GM20431 (cell line): ENCODE data around the gene MATCAP1.

ENCODE experiments used
- in situ Hi-C: fragments of 300-500 bp; cut with MseI, MboI; formaldehyde crosslinking; loops from one replicate; pipeline ENCODE4 v1.15.0; 2020; ENCODE audit warnings: low sequenced_read_pairs; ENCODE audit not compliant: unreplicated experiment

MATCAP1 gene

DNA sequence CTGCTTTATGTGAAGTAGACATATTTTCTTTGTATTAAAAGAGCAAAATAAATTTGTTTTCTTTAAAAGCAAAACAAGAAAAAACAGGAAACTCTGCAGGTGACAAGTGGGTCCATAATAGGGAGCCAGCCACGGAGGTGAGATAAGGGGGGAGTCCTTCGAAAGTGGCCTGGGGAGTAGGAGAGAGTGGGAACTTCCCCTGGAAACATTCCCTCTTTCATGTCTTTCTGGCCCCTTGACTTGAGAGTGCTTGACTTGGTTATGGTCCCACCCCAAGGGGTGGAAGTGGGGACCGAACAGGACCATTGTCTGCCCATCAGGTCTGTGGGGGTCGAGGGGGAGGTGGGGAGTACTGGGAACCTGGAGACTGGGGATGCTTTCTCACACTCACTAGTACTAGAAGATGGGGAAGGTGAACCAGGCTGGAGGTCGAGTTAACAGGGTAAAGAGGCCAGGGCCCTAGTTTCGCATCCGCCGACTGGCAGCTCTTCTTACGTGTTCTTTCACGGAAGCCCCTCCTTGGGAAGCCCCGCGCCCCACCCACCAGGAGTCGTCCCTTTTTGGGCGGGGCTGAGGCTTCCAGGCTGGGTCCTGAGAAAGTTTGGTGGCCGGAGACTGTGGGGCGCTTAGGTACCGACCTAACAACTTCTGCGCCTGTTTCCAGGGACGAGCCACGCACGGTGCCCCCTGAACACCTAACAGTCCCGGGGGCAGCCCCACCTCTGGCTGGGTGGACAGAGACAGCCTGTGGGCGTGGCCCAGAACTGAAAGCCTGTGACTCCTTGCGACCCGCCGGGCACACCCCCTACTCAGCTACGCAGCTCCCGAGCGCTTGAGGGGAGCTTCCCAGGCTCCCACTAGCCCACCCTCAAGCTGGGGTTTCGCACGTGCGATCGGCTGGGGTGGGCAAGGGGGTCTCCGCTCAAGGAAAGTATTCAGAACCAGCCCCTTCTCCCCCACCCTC, 24.8 kb downstream of the MATCAP1 start:
- in situ Hi-C loops = no loop called here

DNA sequence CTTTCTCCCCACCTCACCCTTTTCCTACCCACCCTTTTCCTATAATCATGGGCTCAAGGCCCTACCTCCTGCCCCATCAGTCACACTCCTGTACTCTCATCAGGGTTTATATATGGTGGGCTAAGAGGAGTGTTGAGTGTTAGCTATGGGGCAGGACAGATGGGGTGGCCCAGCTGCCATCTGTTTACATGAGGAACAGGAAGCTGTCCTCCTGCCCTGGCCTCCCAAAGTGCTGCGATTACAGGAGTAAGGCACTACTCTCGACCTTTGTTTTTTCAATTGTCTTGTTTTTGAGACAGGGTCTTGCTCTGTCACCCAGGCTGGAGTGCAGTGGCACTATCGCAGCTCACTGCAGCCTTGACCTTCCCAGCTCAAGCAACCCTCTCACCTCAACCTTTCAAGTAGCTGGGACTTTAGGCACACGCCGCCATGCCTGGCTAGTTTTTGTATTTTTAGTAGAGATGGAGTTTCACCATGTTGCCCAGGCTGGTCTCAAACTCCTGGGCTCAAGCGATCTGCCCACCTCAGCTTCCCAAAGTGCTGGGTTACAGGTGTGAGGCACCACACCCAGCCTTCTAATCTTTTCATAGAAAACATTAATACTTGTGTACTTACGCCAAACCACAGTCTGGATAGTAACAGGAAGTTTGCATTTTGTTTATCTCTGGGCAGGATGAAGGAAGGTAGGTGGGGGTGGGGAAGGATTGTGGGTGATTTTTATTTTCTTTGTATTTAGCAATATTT, 25.7 kb downstream of the MATCAP1 start:
- in situ Hi-C loops = no loop called here

DNA sequence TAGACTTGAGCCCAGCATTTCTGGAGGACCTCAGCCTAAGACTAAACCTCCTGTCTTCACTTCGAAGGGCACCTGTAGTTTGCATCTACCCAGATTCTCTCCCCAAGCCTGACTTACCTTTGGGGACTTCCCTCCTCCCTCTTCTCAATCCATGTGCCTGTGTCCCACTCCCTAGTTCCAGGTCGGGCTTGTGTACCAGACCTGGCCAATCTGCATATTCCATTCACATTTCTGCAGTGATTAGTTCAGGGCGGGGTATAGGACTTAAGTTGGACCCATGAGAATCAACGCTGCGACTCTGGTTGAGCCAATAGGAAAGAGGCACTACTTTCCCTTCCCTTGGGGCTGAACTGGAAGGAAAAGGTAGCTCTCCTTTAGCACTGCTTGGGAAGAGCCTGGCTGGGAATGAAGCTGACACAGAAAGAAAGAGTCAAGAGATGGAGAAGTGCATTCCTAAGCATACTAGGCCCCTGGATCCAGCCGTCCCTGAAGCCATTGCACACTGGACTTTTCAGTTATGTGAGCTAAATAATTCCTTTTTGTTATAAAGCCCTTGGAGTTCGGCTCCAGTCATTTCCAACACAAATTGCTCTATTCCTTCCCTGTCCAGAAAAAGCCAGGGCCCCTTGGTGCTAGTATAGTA, 26.5 kb downstream of the MATCAP1 start:
- in situ Hi-C loops = no loop called here

DNA sequence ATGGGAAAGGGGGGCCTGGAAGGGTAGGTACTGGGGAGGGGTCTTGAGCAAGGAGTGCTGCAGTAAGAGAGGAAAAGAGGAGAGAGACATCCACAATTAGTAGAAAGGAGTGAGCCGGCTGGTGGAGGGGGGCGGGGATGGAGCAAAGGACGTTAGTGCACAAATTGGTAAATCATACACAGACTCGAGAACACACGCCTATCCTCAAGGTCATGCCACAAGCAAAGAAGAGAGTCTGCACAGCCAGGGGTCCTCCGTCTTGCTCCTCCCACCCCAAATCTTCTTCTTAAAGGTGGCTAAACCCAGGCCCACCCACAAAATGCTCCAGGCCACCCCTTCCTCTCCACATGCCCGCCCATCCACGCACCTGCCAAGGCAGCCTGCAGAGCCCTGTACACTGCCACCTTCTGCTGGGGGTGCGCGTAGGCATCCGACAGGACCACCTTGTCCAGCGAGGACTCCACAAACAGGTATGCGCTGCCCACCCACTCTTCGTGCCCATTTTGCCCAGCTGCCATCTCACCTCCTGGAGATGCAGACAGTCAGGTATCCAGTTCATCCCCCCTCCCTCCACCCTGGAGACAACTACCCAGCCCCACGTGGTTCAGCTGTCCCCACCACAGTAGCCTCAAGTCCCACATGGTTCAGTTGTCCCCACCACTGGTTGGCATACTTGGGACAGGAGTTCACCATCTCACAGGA, 27.5 kb downstream of the MATCAP1 start:
- in situ Hi-C loops = no loop called here

DNA sequence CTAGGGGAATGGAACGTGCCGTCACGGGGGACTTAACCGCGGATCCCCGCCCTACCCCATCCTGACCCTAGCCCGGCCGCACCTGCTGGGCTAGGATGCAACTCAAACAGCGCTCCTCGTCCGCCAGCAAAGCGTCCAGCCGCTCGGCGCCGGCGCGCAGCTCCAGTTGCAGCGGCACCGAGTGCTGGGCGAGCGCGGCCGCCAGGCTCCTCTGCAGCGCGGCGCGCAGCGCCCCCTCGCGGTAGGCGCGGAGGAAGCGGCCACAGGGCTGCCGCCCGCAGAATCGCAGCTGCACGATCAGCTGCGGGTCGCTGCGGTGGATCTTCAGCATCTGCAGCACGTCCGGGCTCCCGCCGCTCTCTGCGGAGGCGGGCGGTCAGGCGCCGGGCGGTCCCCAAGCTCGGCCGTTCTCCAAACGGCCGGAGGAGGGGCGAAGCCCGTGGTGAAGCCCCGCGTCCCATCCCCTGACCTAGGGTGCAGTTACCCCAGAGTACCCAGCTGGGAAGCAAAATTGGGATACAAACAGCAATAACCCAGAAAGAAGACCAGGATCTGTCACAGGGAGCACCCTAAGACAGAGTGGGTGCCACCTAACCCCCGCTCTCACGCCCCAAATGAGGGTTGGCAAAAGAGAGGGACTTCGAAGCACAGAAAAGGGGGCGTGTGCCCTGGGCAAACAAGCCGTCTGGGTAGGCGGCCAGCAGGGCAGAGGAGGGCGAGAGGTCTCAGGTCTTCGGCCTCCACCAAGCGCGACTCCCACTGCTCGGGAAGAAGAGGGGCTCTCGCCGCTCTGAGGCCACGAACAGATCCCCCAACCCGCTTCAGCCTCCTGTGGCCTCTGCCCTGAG, 28.2 kb downstream of the MATCAP1 start:
- in situ Hi-C loops = no loop called here

DNA sequence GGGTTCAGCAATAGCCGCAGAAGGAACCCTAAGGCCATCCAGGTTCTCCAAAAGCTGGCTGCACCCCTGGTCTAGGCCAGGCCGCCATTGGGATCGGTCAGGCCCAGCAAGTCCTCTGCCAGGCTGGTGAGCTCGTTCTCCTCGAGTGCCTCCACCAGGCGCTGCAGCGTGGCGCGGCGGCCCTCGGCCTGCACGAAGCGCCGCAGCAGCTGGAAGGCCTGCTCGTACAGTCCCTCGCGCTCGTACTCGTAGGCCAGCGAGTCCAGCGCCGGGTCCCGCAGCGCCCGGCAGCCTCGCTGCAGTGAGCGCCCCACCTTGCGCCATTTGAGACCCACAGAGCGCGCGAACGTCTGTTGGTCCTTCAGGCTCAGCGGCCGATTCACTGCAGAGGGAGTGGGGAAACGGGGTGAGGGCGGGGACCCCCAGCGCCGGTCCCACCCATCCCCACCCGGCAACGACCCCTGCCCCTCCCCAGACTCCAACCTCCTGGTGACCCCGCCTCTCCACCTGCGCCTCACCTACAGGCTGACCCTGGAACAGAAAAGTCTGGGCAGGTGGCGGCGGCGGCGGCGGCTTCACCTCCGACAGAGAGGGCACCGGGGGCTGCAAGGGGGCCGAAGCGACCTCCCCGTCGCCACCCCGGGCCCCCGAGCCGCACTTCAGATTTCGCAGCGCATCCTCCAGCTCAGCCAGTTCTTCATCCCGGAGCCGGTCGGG, 29.0 kb downstream of the MATCAP1 start:
- in situ Hi-C loops = no loop called here

DNA sequence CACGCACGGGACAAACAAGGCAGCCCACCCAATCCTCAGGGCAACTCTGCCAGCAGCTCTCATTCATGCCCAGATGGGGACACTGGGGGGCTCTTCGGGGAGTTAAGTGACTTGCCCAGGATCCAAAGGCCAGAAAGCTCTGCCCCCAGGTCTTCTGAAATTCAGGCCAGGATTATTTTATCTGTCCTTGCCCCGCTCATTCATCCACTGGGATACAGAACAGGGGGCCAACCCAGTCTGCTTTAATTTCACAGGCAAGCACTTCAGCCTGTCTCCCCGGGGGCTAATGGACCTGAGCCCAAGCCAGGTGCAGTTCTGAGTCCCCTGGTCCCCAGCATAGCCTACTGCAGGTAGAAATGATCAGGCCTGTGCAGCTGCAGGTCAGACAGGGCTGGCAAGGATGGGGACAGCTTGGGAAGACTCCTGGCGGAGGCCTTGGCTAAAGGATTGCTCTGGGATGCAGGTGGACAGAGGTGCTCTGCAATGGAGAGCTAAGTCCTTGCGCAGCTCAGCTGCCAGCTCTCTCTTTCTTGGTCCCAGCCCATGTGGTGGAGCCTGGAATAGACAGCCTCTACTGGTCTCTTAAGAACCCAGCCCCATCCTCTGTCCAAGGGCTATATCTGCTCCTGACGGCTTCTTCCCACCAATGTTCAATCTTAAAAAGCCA, 32.2 kb downstream of the MATCAP1 start:
- in situ Hi-C loops = no loop called here

DNA sequence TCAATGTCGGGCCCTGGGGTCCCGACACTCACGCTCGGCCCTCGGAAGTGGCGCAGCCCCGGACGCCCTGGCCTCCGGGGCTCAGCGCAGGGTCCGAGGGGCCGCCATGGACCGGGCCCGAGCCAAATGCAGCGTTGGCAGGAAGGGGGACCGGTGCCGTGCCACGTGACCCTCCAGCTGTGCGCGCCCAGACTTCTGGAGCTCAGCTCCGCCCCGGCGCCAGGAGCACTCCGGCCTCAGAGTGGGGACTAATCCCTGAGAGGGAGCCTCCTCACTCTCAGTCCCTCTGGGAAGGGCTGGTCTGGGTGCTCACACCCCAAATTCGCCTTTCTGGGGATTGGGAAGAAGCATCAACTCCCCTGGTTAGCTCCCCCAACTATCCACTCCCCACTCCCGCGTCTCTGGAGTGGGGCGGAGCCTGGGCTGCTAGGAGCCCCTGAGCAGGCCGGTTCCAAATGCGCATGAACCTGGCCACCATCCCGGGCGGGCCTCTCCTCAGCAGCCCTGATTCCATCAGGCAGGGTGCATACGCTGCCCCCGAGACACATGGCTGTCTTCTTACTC, 32.8 kb downstream of the MATCAP1 start, which contains the start of gene B3GNT9:
B3GNT9 (minus strand) TSS at position 166 of the 564 bp plus-strand sequence. CDS start 513 bp downstream, outside the sequence.
- in situ Hi-C loops = no loop called here

DNA sequence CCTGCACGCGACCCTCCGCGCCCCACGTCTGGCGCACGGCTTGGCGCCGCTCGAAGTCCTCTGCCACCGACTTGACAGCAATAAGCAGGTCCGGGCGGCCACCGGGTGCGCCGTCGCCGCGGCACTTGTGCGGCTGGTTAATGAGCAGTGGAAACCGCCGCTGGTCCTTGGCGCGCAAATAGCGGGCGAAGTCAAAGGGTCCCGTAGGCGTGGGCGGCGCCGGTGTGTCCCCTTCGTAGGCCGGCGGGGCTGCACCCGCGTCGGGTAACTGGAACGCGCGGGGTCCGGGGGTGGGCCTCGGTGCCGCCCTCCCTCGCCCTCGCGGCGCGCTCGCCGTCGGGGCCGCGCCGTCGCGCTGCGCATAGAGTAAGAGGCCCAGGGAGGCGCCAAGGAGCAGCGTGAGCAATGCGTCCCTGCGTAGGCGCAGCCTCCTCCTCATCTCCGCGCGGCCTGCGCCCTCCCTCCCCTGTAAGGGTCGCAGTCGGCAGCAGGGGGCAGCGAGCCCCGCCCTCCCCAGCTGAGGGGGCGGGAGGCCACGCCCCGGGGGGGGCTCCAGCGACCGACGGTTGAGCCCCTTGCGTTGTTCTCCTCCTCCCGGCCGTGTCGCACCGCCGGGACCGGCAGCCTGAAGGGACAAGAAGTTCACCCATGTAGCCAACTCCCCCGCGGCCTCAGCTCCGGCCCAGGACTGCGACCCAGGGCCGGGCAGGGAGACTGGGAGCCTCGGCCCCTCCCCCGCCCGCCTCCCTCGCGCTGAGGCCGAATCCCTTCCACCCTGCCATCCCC, 33.5 kb downstream of the MATCAP1 start:
- in situ Hi-C loops = no loop called here

DNA sequence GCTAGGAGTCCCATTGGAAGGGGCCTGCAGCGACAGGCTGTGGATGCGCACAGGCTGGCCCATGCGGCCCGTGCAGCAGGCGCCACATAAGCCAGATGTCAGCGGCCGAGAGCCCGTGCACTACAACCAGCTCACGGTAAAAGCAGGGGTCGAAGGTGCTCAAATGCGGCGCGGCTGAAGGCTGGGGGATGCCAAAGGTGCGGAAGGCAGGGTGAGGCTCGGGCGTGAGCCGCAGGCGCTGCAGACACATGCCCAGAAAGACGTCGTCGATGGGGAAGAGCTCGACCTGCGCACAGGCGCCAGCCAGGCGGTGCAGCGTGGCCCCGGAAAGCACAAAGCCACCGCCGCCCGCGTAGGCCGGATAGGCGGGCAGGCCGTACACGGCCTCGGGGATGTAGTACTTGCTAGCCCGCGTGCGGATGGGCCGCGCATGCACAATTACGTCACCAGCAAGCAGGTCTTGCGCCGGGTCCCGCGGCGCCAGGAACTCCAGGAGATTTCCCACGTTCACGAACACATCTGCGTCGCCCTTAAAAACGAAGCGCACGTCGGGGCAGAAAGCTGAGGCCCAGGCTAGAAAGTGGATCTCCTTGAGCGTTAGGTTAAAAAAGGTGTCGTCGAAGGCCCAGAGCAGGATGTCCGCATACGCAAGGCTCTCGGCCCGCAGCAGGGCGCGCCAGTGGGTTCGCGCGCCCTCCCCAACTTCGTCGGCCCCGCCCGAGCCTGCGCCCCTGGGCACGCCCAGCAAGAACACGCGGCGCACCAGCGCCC, 34.3 kb downstream of the MATCAP1 start:
- in situ Hi-C loops = no loop called here

DNA sequence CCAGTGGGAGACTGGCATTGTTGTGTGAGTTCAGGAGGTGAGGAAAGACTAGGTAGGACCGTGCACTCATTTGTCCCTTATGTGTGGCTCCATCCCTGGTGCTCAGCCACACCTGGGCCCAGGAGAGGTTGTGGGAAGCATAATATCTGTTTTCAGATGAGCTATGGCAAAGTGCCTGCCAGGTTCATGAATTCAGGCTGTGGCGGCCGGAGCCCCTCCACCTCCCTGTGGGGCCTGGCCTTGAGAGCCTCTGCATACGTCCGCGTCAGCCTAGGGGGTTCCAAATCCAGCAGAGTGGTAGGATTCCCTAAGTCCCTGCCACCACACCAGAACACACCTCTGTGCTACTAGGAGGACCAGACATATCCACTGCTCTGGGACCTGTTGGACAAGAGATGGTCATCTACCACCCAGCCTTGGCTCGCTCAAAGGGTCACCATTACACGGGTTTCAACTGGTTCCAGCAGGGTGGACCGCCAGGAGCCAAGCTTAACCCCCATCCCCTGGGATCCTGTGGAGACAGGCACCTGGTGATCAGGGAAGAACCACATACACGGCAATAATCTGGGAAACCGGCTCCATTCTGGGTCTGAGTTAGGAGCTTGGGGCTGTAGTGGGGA, 35.0 kb downstream of the MATCAP1 start:
- in situ Hi-C loops = no loop called here

DNA sequence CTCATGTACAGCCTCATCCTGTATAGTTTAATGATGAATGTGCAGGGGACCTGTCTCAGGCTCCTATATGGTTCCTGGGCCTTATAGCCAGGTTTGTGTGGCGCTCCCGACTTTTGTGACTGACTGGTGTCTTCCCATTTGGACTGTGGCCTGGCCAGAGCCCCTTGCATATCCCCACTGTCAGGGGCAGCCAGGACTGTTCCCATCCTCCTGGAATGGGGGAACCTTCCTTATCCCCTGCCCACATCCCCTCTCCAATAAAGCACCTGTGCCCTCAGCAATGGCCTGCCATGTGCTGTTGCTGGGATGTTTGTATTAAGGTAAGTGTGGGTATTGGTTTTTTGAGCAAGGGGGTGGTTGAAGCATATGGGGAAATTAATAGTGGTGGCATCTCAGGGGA, 35.5 kb downstream of the MATCAP1 start:
- in situ Hi-C loops = no loop called here

DNA sequence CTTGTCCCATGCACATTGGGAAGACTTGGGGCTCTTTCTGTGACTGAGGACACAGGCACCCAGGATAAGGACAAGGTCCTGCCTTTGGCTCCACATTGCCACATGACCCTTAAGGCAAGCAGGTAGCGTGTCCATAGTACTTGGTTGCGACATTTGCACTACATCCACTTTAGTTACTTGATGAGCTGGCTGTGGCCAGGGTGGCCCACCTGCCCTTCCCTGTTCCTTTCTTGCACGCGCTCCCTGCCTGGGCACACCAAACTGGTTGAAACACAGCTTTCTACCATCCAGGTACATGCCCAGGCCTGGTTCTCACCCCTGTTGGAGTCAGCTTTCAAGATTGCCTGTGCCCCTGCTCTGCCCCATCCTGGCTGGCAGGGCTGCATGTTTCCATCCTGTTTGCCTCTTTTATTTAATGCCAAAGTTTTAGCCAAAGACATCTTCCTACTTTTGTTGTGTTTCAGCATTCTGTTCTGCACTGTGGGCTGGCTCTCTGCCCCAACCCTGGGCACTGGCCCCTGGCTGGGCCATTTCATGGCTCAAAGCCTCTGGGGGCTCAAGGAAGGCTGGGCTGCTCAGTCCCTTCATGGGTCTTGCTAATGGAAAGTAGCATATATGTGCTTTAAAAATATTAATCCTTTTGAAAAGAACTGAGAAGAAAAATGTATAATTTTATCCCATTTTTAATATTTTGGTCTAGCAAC, 36.2 kb downstream of the MATCAP1 start:
- in situ Hi-C loops = no loop called here

DNA sequence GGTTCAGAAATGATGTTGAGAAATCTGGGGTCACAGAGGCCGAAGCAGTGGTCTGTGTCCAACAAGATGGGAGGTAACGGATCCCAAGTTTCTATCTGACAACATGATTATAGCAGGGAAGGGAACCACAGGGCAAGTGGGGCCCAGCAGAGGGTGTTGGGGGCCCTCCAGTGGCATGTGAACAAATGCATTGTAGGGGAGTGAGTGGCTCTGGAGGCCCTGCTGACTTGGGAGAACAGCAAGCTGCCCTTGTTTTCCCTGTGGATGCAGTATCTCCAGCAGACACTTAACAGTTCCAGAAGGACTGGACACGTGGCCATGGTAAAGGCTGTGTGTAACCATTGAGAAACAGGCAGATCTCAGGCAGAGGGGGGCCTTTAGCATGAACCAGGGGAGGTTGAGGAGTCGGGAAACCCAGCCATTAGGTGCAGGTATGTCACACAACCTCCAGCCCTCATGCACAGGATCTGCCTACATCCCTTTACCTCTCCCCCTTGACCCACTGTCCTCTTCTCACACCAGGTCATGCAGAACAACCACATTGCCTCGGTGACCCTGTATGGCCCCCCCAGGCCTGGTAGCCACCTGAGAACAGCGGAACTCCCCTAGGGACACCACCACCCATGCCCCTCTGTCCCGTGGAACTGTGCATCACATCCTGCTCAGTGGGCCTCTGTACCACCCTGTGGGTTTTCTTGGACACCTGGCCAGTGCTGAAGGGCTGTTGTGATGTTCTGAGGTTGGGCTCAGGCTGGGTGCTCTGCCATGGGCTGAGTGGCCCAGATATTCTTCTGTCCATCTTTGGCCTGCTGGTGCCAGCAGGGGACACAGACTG, 37.0 kb downstream of the MATCAP1 start:
- in situ Hi-C loops = no loop called here
